Chondrocyte (in vitro differentiated cells): ENCODE measurements around the gene GALNT13. TPM values are rescaled to one million over a fixed set of nuclear protein-coding genes. Genes with fewer than 3 reads are reported as not detected.

ENCODE experiments used
- DNase-seq: peaks from one replicate; pipeline ENCODE4 v3.0.0; 2021; ENCODE audit warnings: mixed read lengths, low spot score
- H3K27ac Mint-ChIP-seq: one replicate; pipeline ENCODE4 v1.8.0; 2021; ENCODE audit warnings: mild to moderate bottlenecking, moderate library complexity, mixed read lengths; ENCODE audit not compliant: unreplicated experiment
- H3K27me3 Mint-ChIP-seq: 2 replicates; pipeline ENCODE4 v1.8.0; 2021; ENCODE audit warnings: low read depth, mixed read lengths
- H3K36me3 Mint-ChIP-seq: 2 replicates; pipeline ENCODE4 v1.8.0; 2021; ENCODE audit warnings: low read depth, mixed read lengths
- H3K4me1 Mint-ChIP-seq: 2 replicates; pipeline ENCODE4 v1.8.0; 2021; ENCODE audit warnings: low read depth, mild to moderate bottlenecking, mixed read lengths
- H3K4me3 Mint-ChIP-seq: one replicate; pipeline ENCODE4 v1.8.0; 2021; ENCODE audit warnings: mild to moderate bottlenecking, moderate library complexity, mixed read lengths; ENCODE audit not compliant: unreplicated experiment
- H3K9me3 Mint-ChIP-seq: 2 replicates; pipeline ENCODE4 v1.8.0; 2021; ENCODE audit warnings: low read depth, mixed read lengths
- CTCF ChIP-seq: fragments of 200-600 bp; sonication (generic); IDR thresholded peaks from 2 replicates; pipeline ENCODE4 v1.5.0; 2021; ENCODE audit warnings: antibody characterized with exemption, mild to moderate bottlenecking, moderate library complexity
- total RNA-seq: library from RNA; stranded (reverse); gene quantifications from 3 replicates; pipeline ENCODE4 v1.2.1, GENCODE V29; 2021

The GALNT13 gene
- total RNA-seq, 1 donor from 2014 or later: not detected

GRCh38 chr2:154093856-154094255 lies 222.1 kb downstream of the GALNT13 start:
- DNase-seq: no peak
- Mint-ChIP-seq H3K27ac (no peak overlapping the region), H3K4me3 (no peak overlapping the region), H3K36me3 (no peaks in the 10 kb centered on the region), H3K9me3 (no peaks in the 10 kb centered on the region), H3K27me3 (peaks cover 1% of the 10 kb centered on the region), H3K4me1 (no peaks in the 10 kb centered on the region)
- TF ChIP-seq CTCF: no peak

- Mint-ChIP-seq H3K4me1 (no peaks in the 10 kb centered on the region), H3K4me3 (no peak overlapping the region), H3K36me3 (no peaks in the 10 kb centered on the region), H3K27ac (no peak overlapping the region), H3K27me3 (no peaks in the 10 kb centered on the region), H3K9me3 (peaks cover 5% of the 10 kb centered on the region)
- no peak for TF ChIP-seq CTCF
- no peak for DNase-seq
Measured at GRCh38 chr2:154097833-154098398, 226.2 kb downstream of the GALNT13 start.

GRCh38 chr2:154120706-154121105 lies 249.0 kb downstream of the GALNT13 start:
- no peaks in the 10 kb centered on the region for H3K36me3 Mint-ChIP-seq
- H3K4me3 Mint-ChIP-seq: no peak overlapping the region

GRCh38 chr2:154125891-154126290 lies 254.2 kb downstream of the GALNT13 start:
- H3K9me3 Mint-ChIP-seq: peaks cover 13% of the 10 kb centered on the region
- H3K27ac Mint-ChIP-seq: no peak overlapping the region
- DNase-seq: no peak
- no peak for TF ChIP-seq CTCF
- H3K4me1 Mint-ChIP-seq: no peaks in the 10 kb centered on the region
- no peaks in the 10 kb centered on the region for H3K27me3 Mint-ChIP-seq
- no peak overlapping the region for H3K4me3 Mint-ChIP-seq
- H3K36me3 Mint-ChIP-seq: no peaks in the 10 kb centered on the region

More at GRCh38 chr2:154120706-154121105, 249.0 kb downstream of the GALNT13 start:
- Mint-ChIP-seq H3K9me3 (peaks cover 48% of the 10 kb centered on the region), H3K4me1 (no peaks in the 10 kb centered on the region), H3K27me3 (no peaks in the 10 kb centered on the region), H3K27ac (no peak overlapping the region)
- no peak for DNase-seq
- TF ChIP-seq CTCF: no peak

- H3K9me3 Mint-ChIP-seq: no peaks in the 10 kb centered on the region
- no peaks in the 10 kb centered on the region for H3K4me1 Mint-ChIP-seq
- no peak overlapping the region for H3K27ac Mint-ChIP-seq
- TF ChIP-seq CTCF: no peak
- no peaks in the 10 kb centered on the region for H3K27me3 Mint-ChIP-seq
- no peaks in the 10 kb centered on the region for H3K36me3 Mint-ChIP-seq
- no peak for DNase-seq
- no peak overlapping the region for H3K4me3 Mint-ChIP-seq
Measured at GRCh38 chr2:154130821-154131220, 259.1 kb downstream of the GALNT13 start.
